GM13977 (cell line): ENCODE measurements around the gene SLC25A26.

Source experiments
- DNase-seq: peaks from one replicate; pipeline ENCODE4 v3.0.0; 2012; ENCODE audit warnings: low spot score
- CTCF ChIP-seq: IDR thresholded peaks from 2 replicates; pipeline ENCODE4 v1.5.1; 2012; ENCODE audit warnings: mild to moderate bottlenecking, control low read depth; ENCODE audit not compliant: insufficient read depth; ENCODE audit errors: extremely low read depth, missing control alignments
- in situ Hi-C: fragments of 300-500 bp; cut with MboI; formaldehyde crosslinking; loops from one replicate; pipeline ENCODE4 v1.12.0; 2022; ENCODE audit warnings: low sequenced_read_pairs, low pct_unique_long_range_greater_than_20kb, mixed read lengths, inconsistent platforms; ENCODE audit not compliant: unreplicated experiment

SLC25A26 gene

GRCh38 chr3:66394019-66394752 is 173.4 kb downstream of the SLC25A26 start:
- in situ Hi-C loops = loop anchor here (25.0 kb wide), 1 partner anchor 107 kb away; no protein-coding TSS in a partner anchor
- TF ChIP-seq CTCF = no peak
- DNase-seq = peak; percentile 80

- TF ChIP-seq CTCF = no peak
- in situ Hi-C loops = loop anchor here (25.0 kb wide), 1 partner anchor 108 kb away; no protein-coding TSS in a partner anchor
- no peak for DNase-seq
Observed at GRCh38 chr3:66394753-66395249, 174.0 kb downstream of the SLC25A26 start.

- no peak for TF ChIP-seq CTCF
- DNase-seq = no peak
- in situ Hi-C loops = loop anchor here (25.0 kb wide), 1 partner anchor 108 kb away; no protein-coding TSS in a partner anchor
Observed at GRCh38 chr3:66395635-66396034, 174.8 kb downstream of the SLC25A26 start.

- in situ Hi-C loops = loop anchor here (25.0 kb wide), 1 partner anchor 109 kb away; no protein-coding TSS in a partner anchor
- DNase-seq = no peak
- no peak for TF ChIP-seq CTCF
Observed at GRCh38 chr3:66396161-66396760, 175.5 kb downstream of the SLC25A26 start.

- DNase-seq = no peak
- in situ Hi-C loops = loop anchor here (25.0 kb wide), 1 partner anchor 110 kb away; no protein-coding TSS in a partner anchor
- no peak for TF ChIP-seq CTCF
Observed at GRCh38 chr3:66396888-66397287, 176.1 kb downstream of the SLC25A26 start.

- in situ Hi-C loops = loop anchor here (25.0 kb wide), 1 partner anchor 110 kb away; no protein-coding TSS in a partner anchor
Observed at GRCh38 chr3:66397745-66398144, 176.9 kb downstream of the SLC25A26 start.

More at GRCh38 chr3:66397745-66398144, 176.9 kb downstream of the SLC25A26 start:
- TF ChIP-seq CTCF = no peak
- DNase-seq = no peak
